HG02884 (cell line): ENCODE results near the gene REEP1.

Source experiments
- ATAC-seq: cut with Tn5 transposase; IDR thresholded peaks from one replicate; pipeline ENCODE4 v1.9.1; 2021; ENCODE audit warnings: mild to moderate bottlenecking, moderate library complexity; ENCODE audit not compliant: unreplicated experiment

REEP1 gene

DNA sequence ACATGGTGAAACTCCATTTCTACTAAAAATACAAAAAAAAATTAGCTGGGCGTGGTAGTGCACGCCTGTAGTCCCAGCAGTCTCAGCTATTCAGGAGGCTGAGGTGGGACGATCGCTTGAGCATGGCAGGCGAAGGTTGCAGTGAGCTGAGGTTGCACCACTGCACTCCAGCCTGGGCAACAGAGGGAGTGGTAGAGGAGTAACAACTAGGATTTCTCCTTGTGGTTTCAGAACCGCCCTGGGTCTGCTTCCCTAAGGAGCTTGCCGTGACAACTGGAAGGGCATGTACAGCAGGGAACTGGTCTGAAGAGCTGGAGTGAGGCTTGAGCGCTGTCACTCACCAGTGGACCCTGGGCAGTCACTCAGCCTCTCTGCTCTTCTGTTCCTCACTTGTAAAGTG is 29.1 kb downstream of the REEP1 start:
- ATAC-seq = no peak

DNA sequence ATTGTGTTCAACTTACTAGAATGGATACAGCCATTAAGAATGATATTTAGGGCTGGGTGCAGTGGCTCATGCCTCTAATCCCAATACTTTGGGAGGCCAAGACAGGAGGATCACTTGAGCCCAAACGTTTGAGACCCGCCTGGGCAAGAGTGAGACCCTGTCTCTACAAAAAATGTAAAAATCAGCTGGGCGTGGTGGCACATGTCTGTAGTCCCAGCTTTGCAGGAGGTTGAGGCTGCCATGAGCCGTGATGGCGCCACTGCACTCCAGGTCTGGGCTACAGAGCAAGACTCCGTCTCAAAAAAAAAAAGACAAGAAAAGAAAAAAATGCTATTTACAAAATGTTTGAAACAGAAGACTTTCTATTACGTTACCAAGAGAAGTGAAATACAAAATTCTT is 30.0 kb downstream of the REEP1 start:
- no peak for ATAC-seq

DNA sequence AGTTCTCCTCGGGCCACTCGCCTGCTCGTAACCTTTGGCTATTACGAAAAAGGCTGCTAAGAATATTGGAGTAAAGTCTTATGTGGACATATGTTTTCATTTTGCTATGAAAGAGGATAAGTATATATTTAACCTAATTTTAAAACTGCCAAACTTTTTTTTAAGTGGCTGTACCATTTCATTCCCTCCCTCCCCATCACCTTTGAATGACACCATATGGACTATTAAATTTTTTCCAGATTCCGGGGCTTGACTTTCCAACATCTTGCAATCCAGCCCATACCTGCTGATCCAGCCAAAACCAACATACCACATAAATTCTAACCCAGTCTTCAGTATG is 31.5 kb downstream of the REEP1 start:
- ATAC-seq = no peak

DNA sequence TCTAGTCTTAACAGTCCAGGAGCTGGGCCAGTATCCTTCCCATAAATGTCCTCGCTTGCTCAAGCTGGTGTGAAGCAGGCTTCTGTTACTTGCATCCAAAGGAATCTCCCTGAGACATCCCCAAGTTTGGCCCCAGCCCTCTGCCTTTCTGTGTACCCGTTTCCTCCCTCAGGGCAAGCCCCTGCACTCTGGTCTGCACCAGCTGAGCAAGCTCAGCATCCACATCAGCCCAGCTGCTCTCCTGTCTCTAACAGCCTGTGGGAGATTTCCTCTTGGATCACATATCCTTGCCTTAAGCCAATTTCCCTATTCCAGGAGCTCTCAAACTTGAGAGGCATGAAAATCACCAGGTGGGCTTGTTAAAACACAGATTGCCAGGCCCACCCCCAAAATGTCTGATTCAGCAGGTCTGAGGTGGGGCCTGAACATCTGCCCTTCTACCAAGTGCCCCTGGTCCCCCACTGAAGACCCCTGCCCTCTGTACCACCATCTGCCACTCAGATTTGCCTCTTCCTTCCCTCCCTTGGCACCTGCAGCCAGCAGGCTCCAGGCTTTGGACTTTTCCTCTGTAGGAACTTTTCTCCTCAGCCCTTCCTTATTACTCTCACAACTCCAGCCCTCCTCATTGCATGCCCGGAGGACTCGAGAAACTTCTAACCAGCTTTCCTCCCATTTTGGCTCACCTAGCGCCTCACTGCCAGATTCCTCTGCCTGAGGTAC is 32.1 kb downstream of the REEP1 start:
- no peak for ATAC-seq

DNA sequence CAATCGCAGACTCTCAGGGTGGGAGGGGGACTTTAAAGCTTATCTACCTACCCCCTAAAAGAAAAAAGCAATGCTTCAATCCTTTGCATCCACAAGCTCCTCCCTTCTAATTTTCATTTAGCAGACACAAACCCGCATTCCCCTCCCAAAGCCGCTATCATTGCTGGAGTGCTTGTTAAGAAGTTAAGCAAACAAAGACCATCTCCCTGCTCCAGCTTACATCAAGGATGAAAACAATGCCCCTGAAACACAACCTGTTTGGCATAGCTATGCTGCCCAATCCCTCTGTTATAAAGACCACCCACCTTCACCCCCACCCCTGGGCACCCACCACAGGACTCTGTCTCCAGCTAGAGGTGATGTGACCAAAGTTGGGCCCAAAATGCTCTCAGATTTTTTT is 33.0 kb downstream of the REEP1 start:
- ATAC-seq = no peak

DNA sequence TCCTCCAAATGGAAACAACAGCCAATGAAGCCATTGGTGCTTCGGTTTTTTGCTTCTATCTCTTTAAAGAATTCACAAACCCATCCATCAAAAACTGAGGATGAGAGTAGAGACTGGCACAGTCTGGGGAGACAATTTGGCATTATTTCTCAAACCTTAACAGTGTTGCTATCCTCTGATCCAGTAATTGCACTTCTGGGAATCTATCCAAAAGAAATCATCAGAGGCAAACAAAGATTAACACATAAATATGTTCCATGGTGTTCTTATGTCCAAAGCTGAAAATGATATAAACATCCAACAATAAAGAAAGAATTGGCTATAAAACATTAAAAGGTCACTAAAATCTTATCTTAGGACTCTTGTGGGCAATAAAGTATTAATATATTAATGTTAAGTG is 35.1 kb downstream of the REEP1 start:
- no peak for ATAC-seq

DNA sequence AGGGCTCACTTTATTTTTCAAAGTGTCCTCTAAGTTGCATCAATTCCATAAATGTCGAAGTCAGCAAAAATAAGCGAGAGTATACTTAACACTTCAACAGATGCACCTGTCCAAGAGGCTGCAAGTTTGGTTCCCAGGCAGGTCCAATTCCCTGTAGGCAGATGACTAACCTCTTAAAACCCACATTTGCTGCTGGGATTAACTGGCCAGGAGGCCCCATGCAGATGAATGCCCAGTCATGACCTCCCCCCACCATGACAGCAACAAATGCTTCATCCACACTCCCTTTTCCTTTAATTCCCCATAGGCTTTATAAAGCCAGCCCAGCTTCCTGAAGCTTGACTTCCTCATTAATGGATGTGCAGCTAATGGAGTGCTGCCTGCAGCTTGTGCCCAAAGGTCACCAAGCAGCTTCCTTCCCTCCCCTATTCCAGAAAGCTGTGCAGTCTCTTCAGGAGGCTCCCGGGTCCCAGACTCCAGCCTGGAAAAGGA is 35.7 kb downstream of the REEP1 start:
- ATAC-seq = no peak

DNA sequence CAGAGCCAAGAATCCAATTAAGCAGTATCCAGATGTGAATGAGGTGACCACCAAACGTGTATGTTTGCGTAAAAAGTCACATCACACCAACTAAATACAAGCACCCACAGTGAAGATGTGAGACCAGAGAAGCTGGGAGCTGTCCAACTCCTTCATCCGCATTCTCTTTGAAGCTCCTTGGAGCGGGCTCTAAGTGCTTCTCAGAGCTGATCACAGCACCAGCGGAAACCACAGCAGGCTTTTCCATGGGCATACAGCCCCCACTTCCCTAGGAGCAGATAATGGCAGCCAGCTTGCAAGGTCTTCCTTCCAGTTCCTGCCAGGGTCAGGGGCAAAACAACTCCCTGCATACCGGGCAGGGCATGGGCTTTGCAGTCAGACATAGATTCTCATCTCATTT is 36.4 kb downstream of the REEP1 start:
- no peak for ATAC-seq

DNA sequence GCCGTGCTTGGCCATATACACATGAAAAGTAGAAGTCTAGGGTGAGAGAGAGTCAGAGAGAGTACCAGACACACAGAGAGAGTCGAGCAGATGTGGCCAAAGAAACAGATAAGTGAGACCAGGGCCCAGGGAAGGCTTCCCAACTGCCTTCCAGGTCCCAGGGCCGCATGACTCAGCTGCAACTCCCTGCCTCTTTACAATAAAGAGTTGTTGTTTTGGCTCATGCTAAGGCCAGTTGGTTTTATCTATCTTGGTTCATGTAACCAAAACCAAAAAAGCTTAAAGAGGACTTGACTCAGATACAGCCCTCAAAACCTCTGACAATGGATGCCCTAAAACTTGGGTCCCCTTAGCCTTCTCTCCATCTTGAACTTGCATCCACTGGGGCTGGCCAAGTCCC is 36.9 kb downstream of the REEP1 start:
- no peak for ATAC-seq

DNA sequence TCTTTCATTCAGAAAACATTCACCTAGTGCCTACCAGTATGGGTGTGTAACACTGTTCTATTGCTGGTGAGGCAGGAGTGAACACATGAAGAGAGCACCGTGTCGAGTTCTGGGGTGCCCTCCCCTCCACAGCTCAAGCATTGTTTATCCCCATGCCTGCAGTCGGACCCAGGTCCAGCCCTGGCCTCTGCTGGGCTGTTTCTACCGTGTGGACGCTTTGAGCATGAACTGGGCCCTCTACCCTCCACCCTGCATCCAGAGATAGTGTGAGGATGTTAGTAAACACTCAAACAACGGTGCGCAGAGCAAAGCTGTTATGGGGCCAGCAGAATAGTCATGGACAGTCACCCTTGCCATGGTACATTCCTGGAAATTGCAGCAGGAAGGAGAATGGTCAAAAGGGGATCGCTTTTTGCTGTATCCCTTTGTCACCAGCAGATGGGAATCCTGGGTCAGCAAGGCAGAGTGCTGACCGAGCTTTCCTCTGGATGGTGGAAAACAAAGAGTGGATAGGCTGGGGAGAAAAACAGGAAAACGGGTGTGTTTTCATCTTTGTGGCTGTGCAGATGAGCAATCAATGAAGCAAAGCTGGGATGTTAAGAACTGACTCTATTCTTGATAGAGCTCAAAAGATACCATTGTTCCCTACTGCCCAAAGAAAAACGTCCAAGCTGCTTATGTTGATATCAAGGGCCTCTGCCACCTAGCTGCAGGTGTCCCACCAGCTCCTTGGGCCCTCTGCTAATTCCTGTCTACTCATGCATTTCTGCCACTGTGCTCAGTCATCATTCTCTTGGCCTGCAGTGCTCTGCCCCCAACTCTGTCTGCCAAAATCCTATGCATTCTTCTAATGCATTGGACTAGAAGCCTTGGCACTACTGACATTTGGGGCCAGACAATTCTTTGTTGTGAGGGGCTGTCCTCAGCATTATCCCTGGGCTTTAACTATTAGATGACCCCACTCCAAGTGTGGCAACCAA is 38.7 kb downstream of the REEP1 start:
- ATAC-seq = no peak

DNA sequence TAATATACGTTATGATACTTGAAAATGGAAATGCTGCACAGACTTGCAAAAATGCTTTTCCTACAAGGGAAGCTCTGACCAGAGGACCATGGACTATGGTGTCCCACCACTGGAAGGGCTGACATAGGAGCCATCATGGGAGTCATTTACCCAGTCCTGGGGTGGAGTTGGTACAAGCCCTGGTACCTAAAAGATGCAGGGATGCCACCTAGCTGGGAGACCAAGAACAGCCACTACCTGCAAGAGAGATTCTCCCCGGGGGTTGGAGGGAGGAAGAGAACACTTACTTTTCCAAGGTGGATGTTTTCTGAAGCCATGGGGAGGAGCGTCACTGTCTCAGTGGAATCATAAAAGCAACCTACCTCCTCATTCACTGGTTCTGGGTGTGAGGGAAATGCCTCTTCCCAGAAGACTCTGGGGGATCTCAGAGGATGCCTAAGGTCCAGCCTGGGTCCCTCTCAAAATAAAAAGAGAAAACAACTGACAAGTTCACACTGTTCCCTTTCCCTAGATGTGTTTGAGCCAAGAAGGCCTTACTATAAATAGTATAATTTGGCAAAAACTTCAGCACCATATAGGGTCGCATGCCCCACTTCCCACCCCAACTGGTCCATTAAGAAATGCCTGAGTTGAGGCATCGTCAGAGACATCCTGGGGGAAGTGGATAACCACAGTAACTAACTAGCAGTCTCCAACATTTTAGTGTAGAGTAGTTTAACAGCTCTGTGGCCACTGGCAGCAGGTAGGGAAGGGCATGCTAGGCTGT is 39.9 kb downstream of the REEP1 start:
- ATAC-seq = no peak

DNA sequence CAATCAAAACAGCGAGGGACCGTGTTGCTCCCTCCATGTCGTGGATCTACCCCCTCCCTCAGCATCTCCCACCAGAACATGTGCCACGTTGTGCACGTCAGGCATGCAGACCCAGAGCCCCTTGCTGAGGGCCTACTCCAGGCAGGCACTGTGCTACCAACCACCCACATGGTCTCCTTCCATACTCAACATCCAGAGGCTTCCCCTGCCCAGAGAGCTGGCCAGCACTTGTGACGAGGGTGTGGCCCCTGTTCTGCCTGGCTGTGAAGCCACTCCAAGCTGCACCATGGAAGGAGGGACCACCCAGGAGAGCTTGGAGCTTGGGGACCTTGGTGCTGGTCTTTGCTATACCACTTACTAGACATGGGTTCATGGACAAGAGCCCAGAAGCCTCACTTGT is 40.5 kb downstream of the REEP1 start:
- no peak for ATAC-seq

DNA sequence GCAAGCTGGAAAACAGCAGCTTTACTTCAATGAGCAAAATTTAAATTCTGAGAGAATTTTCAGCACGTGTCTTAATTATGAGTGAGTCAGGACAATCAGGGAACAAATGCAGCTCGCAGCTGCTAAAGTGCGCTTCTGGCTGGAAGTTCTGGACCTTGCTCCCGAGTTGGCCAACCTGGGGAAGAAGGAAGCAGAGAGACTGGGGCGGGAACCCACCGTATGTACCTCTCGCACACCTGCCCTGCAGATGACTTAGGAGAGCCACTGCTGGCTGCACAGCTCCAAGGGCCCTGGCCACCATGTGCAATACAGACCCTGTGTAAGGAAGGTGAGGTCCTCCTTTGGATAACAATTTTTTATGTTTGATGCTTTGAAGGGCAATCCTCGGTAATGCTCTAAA is 42.4 kb downstream of the REEP1 start:
- no peak for ATAC-seq

DNA sequence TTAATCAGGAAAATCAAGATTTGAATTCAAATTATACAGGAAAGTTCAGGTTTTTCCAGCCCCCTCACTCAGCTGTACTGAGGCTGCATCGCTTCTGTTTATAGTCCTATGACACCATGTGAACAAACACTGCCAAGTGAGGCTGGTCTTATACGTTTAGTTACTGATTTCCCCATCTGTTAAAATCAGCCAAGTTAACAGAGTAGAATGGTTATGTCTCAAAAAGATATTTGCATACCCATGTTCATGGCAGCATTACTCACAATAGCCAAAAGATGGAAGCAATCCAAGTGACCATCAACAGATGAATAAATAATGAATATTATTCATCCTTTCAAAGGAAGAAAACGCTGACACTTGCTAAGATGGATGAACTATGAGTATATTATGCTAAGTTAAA is 43.8 kb downstream of the REEP1 start:
- no peak for ATAC-seq

DNA sequence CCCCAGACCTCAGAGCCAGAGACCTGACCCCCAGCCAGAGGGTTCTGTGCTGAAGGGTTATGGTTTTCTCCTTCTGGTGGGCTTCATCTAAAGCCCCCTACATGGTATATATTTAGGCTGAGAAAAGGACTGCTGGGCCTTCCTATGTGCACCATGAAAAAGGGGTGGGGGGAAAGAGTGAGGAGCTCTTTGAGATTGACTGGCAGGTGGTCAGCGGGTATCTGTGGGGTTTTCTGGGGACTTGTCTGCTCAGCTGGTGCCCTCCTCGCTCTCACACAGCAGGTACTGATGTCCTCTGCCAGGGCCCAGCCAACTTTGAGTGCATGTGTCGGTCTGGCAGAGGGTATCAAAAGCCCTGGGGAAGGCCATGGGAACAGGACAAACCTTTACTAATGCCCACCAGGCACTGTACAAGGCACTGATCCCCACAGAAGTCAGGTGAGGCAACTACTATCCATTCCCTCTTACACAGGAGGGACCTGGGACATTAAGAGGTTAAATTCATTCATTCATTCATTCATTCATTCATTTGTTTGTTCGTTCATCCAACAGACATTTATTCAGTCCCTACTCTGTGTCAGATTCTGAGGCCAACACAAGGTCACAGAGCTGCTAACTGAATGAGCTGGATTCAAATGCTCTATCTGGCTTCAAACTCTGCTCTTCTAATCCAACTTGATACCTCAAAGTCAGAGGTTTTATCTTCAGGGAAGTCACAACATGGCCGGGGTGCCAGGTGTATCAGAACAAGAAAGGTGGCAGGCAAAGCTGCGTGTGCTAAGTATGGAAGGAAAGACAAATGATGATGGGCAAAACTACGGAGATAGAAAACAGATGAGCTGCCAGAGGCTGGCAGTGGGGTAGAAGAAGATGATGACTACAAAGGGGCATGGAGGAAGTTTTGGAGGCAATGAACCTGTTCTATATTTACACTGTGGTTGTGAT is 44.6 kb downstream of the REEP1 start:
- no peak for ATAC-seq

DNA sequence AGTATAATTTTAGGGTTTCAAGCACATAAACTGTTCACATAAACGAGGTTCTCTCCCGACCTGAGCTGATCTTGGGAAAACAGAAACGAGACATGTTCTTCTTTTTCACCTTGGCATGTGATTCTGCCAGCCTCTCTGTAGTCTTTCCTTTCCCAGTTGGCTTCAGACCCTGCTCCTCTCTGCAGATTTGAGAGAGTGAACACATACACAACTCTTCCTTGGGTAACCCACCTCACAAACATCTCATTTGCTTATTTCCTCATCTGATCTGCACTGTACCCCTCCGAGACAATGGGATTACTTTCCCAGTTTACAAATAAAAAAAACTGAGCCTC is 46.1 kb downstream of the REEP1 start:
- no peak for ATAC-seq

DNA sequence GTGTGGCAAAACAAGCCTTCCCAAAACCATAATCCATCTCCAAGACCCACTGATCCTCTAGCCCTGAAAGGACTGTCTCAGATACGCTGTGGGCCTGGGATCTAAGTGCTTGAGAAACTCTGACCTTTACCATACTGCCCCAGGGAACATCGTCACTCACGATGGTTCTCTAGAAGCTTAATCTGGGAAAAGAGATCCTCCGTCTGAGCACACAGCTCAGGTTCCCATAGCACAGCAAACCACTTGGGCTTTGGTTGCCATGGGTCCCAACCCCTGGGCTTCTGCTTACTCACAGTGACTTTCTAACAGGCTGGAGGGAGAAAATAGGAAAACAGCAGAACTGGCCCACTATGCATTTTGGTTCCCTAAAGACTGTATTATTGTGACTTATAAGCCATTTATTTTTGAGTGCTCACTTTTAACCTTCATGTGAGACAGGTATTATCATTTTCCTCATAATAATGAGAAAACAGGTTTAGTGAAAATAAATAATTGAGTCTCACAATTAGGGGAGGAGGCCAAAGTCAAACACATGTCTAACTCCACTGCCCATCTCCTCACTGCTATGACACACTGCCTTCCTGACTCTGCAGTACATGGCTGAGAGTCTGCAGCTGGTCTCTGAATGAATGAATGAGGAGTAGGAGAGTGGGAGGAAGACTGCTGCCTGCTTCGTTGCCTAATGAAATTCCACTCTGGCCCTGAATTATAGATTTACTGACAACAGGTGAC is 46.7 kb downstream of the REEP1 start:
- no peak for ATAC-seq

DNA sequence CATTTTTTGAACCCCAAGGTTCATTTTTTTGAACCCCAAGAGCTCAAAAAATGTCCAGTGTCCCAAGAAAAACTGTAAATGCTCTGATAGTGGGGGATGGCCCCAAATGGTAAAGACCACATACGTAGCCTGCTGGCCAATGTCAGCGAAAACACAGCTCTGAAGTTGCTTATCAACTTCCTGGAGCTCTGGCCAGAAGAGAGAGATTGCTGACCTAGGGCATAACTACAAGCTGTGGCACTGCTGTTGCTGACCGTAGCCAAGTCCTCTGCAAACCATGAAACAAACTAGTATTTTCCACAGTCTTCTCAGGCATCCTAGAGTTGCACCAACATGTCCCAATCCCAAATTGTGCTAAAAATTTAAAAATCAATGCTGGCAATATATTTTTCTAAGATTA is 50.9 kb downstream of the REEP1 start:
- ATAC-seq = no peak

DNA sequence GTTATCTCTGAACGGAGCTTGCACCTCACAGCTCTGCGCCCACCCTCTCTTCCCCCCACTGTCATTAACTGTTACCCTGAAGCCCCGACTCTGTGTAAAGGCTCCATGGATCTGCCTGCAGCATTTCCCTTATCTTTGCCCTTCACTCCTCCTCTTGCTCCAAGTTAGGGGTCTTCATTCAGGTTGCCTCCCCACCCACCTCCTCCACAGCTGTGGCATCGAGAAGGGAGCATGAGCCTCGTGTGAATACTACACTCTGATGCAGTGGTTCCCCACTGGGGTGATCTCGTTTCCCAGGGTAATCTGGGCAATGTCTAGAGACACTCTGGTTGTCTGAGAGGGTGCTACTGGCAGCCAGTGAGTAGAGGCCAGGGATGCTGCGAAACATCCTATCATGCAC is 51.4 kb downstream of the REEP1 start:
- no peak for ATAC-seq

DNA sequence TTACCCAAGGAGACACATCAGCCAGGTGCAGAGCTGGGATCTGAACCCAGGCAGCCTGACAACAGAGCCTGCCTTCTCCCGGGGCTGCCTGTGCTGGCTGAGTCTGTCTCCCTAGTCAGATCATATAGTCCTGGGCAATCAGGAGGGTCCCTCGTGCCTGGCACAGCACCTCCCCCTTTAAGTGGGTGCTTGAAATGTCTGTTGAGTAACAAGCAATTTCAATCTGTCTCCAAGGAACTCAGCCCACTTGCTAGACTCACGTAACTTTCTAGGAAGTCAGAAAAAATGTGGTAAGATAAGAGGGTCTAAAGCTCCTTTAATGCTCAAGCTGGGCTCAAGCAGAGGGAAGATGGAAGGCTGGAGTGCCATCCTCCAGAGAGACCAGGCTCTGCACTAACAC is 51.9 kb downstream of the REEP1 start:
- no peak for ATAC-seq
